Measurements from ENCODE around the gene XRRA1.

- TF ChIP-seq EZH2phosphoT487 (IDR thresholded peaks at IDR 0.05) (no peak), CTCF (IDR thresholded peaks at IDR 0.05) (no peak), EZH2 (IDR thresholded peaks at IDR 0.05) (no peak)
Observed at GRCh38 chr11:74936976-74937375, 11.9 kb downstream of the XRRA1 start.

All from neural progenitor cell (in vitro differentiated cells).